GM23338 (cell line): ENCODE results near the gene RIOK2. TPM values are rescaled to one million over a fixed set of nuclear protein-coding genes. Genes with fewer than 3 reads are reported as not detected.

Experiments used
- ATAC-seq: fragments of 200-7000 bp; cut with Tn5 transposase; 3 replicates; pipeline ENCODE4 v1.9.1; 2020
- DNase-seq: peaks from one replicate; pipeline ENCODE4 v3.0.0-alpha.2; 2015; ENCODE audit warnings: low spot score
- H2AFZ ChIP-seq: fragments of 200-600 bp; sonication (generic); 2 replicates; pipeline ENCODE4 v1.8.0; 2016; ENCODE audit warnings: antibody characterized with exemption, mild to moderate bottlenecking, moderate library complexity
- H3F3A ChIP-seq: fragments of 200-600 bp; sonication (generic); replicated peaks from 2 replicates; pipeline ENCODE4 v1.8.0; 2017; ENCODE audit warnings: antibody characterized with exemption, mixed run types, low read depth
- H3K27ac ChIP-seq: fragments of 200-600 bp; sonication (generic); 2 replicates; pipeline ENCODE4 v1.6.1; 2016; ENCODE audit warnings: low read depth
- H3K27me3 ChIP-seq: fragments of 200-600 bp; sonication (generic); 2 replicates; pipeline ENCODE4 v1.8.0; 2016; ENCODE audit warnings: mild to moderate bottlenecking, mixed run types, moderate library complexity; ENCODE audit not compliant: insufficient read depth
- H3K36me3 ChIP-seq: fragments of 200-600 bp; sonication (generic); 2 replicates; pipeline ENCODE4 v1.8.0; 2016; ENCODE audit warnings: mild to moderate bottlenecking; ENCODE audit not compliant: insufficient read depth
- H3K4me1 ChIP-seq: fragments of 200-600 bp; sonication (generic); 2 replicates; pipeline ENCODE4 v1.8.0; 2016; ENCODE audit warnings: mild to moderate bottlenecking, moderate library complexity; ENCODE audit not compliant: insufficient read depth
- H3K4me2 ChIP-seq: fragments of 200-600 bp; sonication (generic); 2 replicates; pipeline ENCODE4 v1.7.1; 2017; ENCODE audit warnings: mixed run types
- H3K4me3 ChIP-seq: fragments of 200-600 bp; sonication (generic); 2 replicates; pipeline ENCODE4 v1.6.1; 2016; ENCODE audit warnings: mixed run types
- H3K79me2 ChIP-seq: fragments of 200-600 bp; sonication (generic); replicated peaks from 2 replicates; pipeline ENCODE4 v1.8.0; 2017; ENCODE audit warnings: mild to moderate bottlenecking; ENCODE audit not compliant: insufficient read depth
- H3K9me2 ChIP-seq: fragments of 200-600 bp; sonication (generic); 2 replicates; pipeline ENCODE4 v1.8.0; 2017; ENCODE audit not compliant: insufficient read depth
- H4K20me1 ChIP-seq: fragments of 200-600 bp; sonication (generic); replicated peaks from 2 replicates; pipeline ENCODE4 v1.8.0; 2017; ENCODE audit warnings: mild to moderate bottlenecking; ENCODE audit not compliant: insufficient read depth
- H3K27ac Mint-ChIP-seq: 2 replicates; pipeline ENCODE4 v1.8.0; 2020; ENCODE audit warnings: inconsistent platforms, mild to moderate bottlenecking, moderate library complexity, mixed read lengths
- H3K27me3 Mint-ChIP-seq: 3 replicates; pipeline ENCODE4 v1.8.0; 2022; ENCODE audit warnings: low read depth, mild to moderate bottlenecking, moderate library complexity, mixed read lengths, inconsistent platforms; ENCODE audit not compliant: insufficient read depth, poor library complexity
- H3K36me3 Mint-ChIP-seq: 3 replicates; pipeline ENCODE4 v1.8.0; 2021; ENCODE audit warnings: low read depth, mild to moderate bottlenecking, inconsistent platforms, moderate library complexity, mixed read lengths
- H3K4me1 Mint-ChIP-seq: 3 replicates; pipeline ENCODE4 v1.8.0; 2020; ENCODE audit warnings: mild to moderate bottlenecking, inconsistent platforms, mixed read lengths
- H3K4me3 Mint-ChIP-seq: 3 replicates; pipeline ENCODE4 v1.8.0; 2021; ENCODE audit warnings: moderate library complexity, mild to moderate bottlenecking, inconsistent platforms, mixed read lengths
- H3K9me3 Mint-ChIP-seq: 3 replicates; pipeline ENCODE4 v1.8.0; 2020; ENCODE audit warnings: moderate library complexity, mild to moderate bottlenecking, inconsistent platforms, mixed read lengths
- EZH2phosphoT487 ChIP-seq: fragments of 200-600 bp; sonication (generic); IDR thresholded peaks from one replicate; pipeline ENCODE4 v1.8.1; 2018; ENCODE audit warnings: antibody characterized with exemption; ENCODE audit not compliant: unreplicated experiment
- REST ChIP-seq: IDR thresholded peaks from one replicate; pipeline ENCODE4 v1.6.1; 2018; ENCODE audit warnings: antibody characterized with exemption; ENCODE audit not compliant: unreplicated experiment
- ZNF114 ChIP-seq: fragments of 250-450 bp; sonication (Bioruptor Pico); IDR thresholded peaks from 2 replicates; pipeline ENCODE4 v1.5.0; 2020; ENCODE audit warnings: mild to moderate bottlenecking, moderate library complexity
- ZNF331 ChIP-seq: fragments of 250-450 bp; sonication (Bioruptor Pico); IDR thresholded peaks from 2 replicates; pipeline ENCODE4 v1.5.0; 2020; ENCODE audit warnings: low read depth, mild to moderate bottlenecking, moderate library complexity
- ZNF462 ChIP-seq: fragments of 250-450 bp; sonication (Bioruptor Pico); IDR thresholded peaks from 2 replicates; pipeline ENCODE4 v1.5.0; 2020; ENCODE audit warnings: mild to moderate bottlenecking, moderate library complexity
- polyA plus RNA-seq: library from polyadenylated mRNA; unstranded; fragments of >200 nt; fragmentation: Nextera tagmentation; extraction: Ambion mirVana; gene quantifications from 2 replicates; pipeline ENCODE4 v1.2.1, GENCODE V29; 2016
- total RNA-seq: library from RNA; depleted of rRNA; stranded (reverse); fragments of >200 nt; shearing (Covaris generic); gene quantifications from 2 replicates; pipeline ENCODE4 v1.2.3, GENCODE V29; 2014

Gene RIOK2
- total and polyA plus RNA-seq, 2 experiments from 2014 or later: 22.9 to 47.6 TPM

- TF ChIP-seq ZNF462 (no peak), EZH2phosphoT487 (no peak), ZNF114 (no peak)
Observed at GRCh38 chr5:97165726-97166125, 17.3 kb downstream of the RIOK2 start (continued).

- Mint-ChIP-seq H3K36me3 (peaks cover 61% of the 10 kb centered on the region), H3K27ac (no peak overlapping the region), H3K4me1 (no peaks in the 10 kb centered on the region), H3K4me3 (no peak overlapping the region), H3K27me3 (no peaks in the 10 kb centered on the region), H3K9me3 (no peaks in the 10 kb centered on the region)
- no peaks in the 10 kb centered on the region for H3F3A ChIP-seq
- peaks cover 32% of the 10 kb centered on the region for H3K36me3 ChIP-seq
- no peak overlapping the region for H2AFZ ChIP-seq
- H4K20me1 ChIP-seq: peaks cover 3% of the 10 kb centered on the region; the same call in 1 of the 2 replicates
- no peak overlapping the region for H3K4me3 ChIP-seq
- H3K79me2 ChIP-seq: no peaks in the 10 kb centered on the region
- DNase-seq: no peak
- H3K27me3 ChIP-seq: no peaks in the 10 kb centered on the region
- H3K4me2 ChIP-seq: no peak overlapping the region
- no peaks in the 10 kb centered on the region for H3K4me1 ChIP-seq
- no peak overlapping the region for H3K27ac ChIP-seq
- no peaks in the 10 kb centered on the region for H3K9me2 ChIP-seq
- ATAC-seq: no peak
- TF ChIP-seq REST (no peak), ZNF462 (no peak), ZNF331 (CRISPR knock-in tag) (no peak)
Observed at GRCh38 chr5:97164846-97165245, 18.2 kb downstream of the RIOK2 start.
